ENCODE measurements around the gene FOSL1.

DNA sequence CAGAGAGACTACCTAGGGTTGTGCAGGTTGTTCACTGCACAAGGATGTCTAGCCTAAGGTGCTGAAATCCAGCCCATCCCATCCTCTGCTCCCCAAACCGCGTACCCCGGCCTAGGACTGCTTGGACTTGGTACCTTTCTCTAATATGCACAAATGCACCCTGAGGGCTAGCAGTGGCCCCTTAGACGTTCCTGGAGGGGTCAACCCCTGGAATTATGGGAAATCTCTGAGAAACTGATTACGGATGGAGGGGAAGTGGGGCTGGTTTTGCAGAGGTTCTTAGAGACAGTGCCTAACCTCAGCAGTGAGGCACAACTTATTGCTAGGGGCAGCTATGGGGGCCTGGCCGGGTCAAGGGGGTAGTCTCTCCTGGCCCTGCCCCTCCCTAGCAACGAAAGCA is 16.2 kb upstream of the FOSL1 start:
- no peak for TF ChIP-seq POLR2A (IDR thresholded peaks at IDR 0.05)
- TF ChIP-seq, protein P1, sequence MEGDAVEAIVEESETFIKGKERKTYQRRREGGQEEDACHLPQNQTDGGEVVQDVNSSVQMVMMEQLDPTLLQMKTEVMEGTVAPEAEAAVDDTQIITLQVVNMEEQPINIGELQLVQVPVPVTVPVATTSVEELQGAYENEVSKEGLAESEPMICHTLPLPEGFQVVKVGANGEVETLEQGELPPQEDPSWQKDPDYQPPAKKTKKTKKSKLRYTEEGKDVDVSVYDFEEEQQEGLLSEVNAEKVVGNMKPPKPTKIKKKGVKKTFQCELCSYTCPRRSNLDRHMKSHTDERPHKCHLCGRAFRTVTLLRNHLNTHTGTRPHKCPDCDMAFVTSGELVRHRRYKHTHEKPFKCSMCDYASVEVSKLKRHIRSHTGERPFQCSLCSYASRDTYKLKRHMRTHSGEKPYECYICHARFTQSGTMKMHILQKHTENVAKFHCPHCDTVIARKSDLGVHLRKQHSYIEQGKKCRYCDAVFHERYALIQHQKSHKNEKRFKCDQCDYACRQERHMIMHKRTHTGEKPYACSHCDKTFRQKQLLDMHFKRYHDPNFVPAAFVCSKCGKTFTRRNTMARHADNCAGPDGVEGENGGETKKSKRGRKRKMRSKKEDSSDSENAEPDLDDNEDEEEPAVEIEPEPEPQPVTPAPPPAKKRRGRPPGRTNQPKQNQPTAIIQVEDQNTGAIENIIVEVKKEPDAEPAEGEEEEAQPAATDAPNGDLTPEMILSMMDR (IDR thresholded peaks at IDR 0.05), result no peak

Measured in heart left ventricle (tissue), 13 donors.